Duodenal mucosa (tissue), 2 donors: Measurements from ENCODE around the gene CLN6.
A peak's percentile ranks its signal among the peaks of the same experiment; 100 is the strongest.

Source experiments
- H3K27ac ChIP-seq: one replicate; pipeline ENCODE4 v1.7.0; 2013; ENCODE audit warnings: low read depth, low read length
- H3K27me3 ChIP-seq, 2 donors: one replicate each; pipeline ENCODE4 v1.7.0; 2013; ENCODE audit warnings: low read length in 2 of 2, control low read depth in 1 of 2; ENCODE audit not compliant: insufficient read depth in 2 of 2, control insufficient read depth in 1 of 2
- H3K36me3 ChIP-seq, 2 donors: one replicate each; pipeline ENCODE4 v1.7.0; 2013; ENCODE audit warnings: low read length in 2 of 2, control low read depth in 1 of 2; ENCODE audit not compliant: insufficient read depth in 2 of 2, control insufficient read depth in 1 of 2
- H3K4me1 ChIP-seq, 2 donors: one replicate each; pipeline ENCODE4 v1.7.0; 2013; ENCODE audit warnings: low read length in 2 of 2, control low read depth in 1 of 2; ENCODE audit not compliant: insufficient read depth in 2 of 2, control insufficient read depth in 1 of 2
- H3K4me3 ChIP-seq, 2 donors: one replicate each; pipeline ENCODE4 v1.7.0; 2013; ENCODE audit warnings: low read length in 2 of 2, low read depth in 1 of 2
- H3K9ac ChIP-seq, 2 donors: one replicate each; pipeline ENCODE4 v1.7.0; 2013; ENCODE audit warnings: low read length in 2 of 2, low read depth in 1 of 2
- H3K9me3 ChIP-seq, 2 donors: one replicate each; pipeline ENCODE4 v1.7.0; 2013; ENCODE audit warnings: low read length in 2 of 2, control low read depth in 1 of 2; ENCODE audit not compliant: control insufficient read depth in 1 of 2

CLN6 gene

DNA sequence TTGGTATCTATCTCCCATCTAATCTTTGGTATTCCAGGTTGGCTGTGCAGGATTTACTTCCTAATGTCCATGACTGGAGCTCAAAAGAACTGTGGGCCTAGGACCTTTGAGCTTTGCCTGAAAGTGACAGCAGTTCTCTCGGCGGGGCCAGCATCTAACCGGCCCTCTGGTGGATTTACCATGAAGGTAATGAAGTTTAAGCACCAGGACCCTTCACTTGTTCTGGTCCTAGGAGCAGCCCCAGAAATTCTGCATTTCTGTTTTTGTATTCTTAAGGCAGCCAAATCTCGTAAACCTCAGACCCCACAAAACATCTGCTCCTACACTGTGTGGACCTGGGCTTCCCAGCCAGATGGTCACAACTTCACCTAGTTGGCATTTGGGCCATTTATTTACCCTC, 37.4 kb downstream of the CLN6 start:
- Histone ChIP-seq H3K27me3 (no peaks in the 10 kb centered on the region), H3K9ac (no peak overlapping the region), H3K4me1 (peaks cover 5 to 11% of the 10 kb centered on the region in 2 donors), H3K36me3 (peaks cover 25 to 45% of the 10 kb centered on the region in 2 donors), H3K4me3 (no peak overlapping the region), H3K27ac (no peak overlapping the region), H3K9me3 (no peaks in the 10 kb centered on the region)

DNA sequence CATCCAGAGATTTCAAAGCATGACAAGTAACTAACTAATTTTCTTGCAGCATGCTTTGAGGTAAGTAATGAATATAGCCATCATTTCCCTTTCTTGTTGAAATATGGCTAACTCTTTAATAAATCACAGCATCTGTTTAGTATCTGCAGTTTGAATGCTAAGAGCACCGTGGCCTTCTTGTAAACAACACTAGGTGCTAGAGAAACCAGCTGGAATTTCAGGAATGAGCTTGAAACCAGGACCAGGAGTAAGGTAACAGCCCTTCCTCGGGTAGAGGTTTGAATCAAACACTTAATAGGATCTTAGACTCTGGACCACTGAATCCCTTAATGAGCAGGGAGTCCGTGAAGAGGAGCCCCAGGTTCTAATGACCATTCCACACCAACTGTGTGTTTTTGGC, 38.0 kb downstream of the CLN6 start:
- H3K9ac ChIP-seq, result no peak overlapping the region
- no peaks in the 10 kb centered on the region for H3K27me3 ChIP-seq
- H3K4me3 ChIP-seq, result no peak overlapping the region
- no peaks in the 10 kb centered on the region for H3K9me3 ChIP-seq
- peaks cover 25 to 43% of the 10 kb centered on the region in 2 donors for H3K36me3 ChIP-seq
- H3K27ac ChIP-seq, result no peak overlapping the region
- peaks cover 5 to 11% of the 10 kb centered on the region in 2 donors for H3K4me1 ChIP-seq

DNA sequence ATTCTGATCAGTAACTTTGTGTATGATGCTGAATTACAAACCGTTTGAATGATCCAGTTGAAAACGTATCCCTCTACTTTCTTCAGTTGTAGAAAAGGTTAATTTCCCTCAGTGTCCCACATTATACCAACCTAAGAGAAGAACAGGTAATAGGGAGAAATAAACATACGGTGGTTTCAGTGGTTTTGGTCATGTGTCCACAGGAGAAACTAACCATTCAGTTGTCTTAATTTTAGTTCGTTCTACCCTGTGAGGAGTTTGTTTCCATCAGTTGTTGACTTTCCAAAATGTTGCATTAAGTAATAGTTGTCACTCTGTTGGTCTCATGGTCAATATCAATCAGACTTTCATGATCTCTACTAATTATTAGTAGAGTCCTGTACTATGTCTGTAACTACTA, 39.5 kb downstream of the CLN6 start:
- H3K4me1 ChIP-seq, result peaks cover 5 to 11% of the 10 kb centered on the region in 2 donors
- H3K27me3 ChIP-seq, result no peaks in the 10 kb centered on the region
- no peak overlapping the region for H3K27ac ChIP-seq
- H3K9me3 ChIP-seq, result no peaks in the 10 kb centered on the region
- H3K4me3 ChIP-seq, result no peak overlapping the region
- H3K36me3 ChIP-seq, result peaks cover 22 to 39% of the 10 kb centered on the region in 2 donors
- no peak overlapping the region for H3K9ac ChIP-seq

DNA sequence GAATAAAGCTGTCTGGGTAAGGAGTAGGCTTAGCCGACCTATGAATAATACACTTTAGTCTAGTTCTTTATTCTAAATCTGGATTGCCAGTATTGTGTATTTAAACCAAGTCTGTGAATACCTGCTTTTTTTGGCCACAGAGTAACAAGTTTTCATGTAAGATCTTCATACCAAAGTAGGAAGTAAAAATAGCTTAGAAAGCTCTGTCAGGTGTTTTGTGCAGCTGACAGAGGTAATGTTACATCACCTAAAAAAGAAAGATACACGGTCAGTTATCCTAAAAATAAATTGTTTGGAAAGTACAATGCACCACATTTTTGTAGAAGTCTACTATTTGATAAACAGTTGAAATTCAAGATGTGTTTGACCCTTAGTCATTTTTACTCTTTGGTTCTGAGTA, 40.9 kb downstream of the CLN6 start:
- Histone ChIP-seq H3K4me3 (no peak overlapping the region), H3K9me3 (no peaks in the 10 kb centered on the region), H3K27me3 (no peaks in the 10 kb centered on the region), H3K9ac (no peak overlapping the region), H3K4me1 (peaks cover 5 to 11% of the 10 kb centered on the region in 2 donors), H3K36me3 (peaks cover 26 to 50% of the 10 kb centered on the region in 2 donors), H3K27ac (no peak overlapping the region)

DNA sequence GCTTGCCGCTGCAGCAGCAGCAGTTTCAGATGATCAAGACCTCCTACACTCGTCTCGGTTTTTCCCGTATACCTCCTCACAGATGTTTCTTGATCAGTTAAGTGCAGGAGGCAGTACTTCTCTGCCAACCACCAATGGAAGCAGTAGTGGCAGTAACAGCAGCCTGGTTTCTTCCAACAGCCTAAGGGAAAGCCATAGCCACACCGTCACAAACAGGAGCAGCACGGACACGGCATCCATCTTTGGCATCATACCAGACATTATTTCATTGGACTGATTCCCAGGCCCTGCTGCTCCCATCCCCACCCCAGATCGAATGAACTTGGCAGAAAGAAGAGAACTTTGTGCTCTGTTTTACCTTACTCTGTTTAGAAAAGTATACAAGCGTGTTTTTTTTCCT, 42.0 kb downstream of the CLN6 start:
- no peak overlapping the region for H3K9ac ChIP-seq
- peaks cover 5 to 11% of the 10 kb centered on the region in 2 donors for H3K4me1 ChIP-seq
- H3K27ac ChIP-seq, result peak overlapping the region; percentile 3
- no peaks in the 10 kb centered on the region for H3K9me3 ChIP-seq
- H3K27me3 ChIP-seq, result no peaks in the 10 kb centered on the region
- peaks cover 22 to 46% of the 10 kb centered on the region in 2 donors for H3K36me3 ChIP-seq
- peak overlapping the region in 1 of 2 donors; percentile 21 for H3K4me3 ChIP-seq

DNA sequence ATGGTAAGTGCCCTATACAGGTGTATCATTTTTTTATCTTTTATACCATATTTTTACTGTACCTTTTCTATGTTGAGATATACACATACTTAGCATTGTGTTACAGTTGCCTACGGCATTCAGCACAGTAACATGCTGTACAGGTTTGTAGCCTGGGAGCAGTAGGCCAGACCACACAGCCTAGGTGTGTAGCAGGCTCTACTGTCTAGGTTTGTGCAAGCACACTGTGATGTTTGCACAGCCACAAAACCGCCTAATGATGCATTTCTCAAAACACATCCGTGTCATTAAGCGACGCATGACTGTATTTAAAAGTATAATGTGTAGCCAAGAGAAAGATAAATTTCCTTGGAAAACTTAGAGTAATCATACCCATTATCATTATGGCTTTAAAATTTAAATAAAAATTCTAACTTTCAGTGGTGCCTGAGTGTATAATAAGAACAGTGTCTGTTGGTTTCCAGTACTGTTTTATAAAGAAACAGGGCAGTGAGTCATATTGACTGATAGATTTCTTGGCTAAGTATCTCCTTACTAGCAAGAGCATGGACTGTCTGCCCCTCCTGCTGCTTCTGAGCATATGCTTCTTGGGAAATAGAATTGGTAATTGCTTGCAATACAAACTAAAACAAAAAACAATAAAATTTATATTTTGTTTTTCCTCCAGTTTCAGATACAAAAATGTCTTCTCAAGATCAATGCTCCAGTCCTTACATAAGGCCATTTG, 42.7 kb downstream of the CLN6 start:
- no peak overlapping the region for H3K9ac ChIP-seq
- H3K4me1 ChIP-seq, result peaks cover 5 to 11% of the 10 kb centered on the region in 2 donors
- H3K27ac ChIP-seq, result no peak overlapping the region
- H3K36me3 ChIP-seq, result peaks cover 16 to 44% of the 10 kb centered on the region in 2 donors
- no peaks in the 10 kb centered on the region for H3K27me3 ChIP-seq
- no peaks in the 10 kb centered on the region for H3K9me3 ChIP-seq
- H3K4me3 ChIP-seq, result no peak overlapping the region

DNA sequence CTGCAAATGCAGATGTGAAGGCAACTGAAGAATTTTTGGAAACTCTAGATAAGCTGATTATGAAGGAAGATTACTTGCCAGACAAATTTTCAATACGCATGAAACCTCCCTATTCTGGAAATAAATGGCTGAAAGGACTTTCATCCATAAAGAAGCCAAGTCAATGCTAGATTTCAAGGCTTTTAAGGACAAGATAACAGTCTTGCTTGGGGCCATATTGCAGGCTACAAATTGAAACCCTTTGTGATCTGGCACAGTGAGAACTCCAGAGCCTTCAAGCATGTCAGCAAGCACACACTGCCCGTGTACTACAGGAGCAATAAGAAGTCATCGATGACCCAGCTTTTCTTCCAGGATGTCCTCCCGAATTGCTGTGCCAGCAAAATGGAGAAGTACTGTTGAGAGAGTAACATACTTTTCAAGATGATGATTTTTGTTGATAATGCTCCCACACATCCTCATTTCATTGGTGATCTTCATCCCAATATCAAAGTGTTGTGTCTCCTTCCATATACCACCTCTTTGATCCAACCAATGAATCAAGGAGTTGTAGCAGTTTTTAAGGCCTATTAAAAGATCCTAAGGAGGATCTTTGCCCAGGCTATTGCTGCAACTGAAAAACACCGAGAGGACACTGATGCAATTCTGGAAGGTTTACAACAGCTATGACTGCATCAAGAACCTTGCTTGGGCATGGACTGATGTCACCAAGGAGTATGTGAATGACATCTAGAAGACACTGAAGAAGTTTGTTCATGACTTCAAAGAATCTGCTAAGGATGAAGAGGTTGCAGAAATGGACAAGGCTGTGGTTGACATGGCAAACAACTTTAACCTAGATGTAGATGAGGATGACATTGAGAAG, 44.7 kb downstream of the CLN6 start:
- peaks cover 20 to 58% of the 10 kb centered on the region in 2 donors for H3K36me3 ChIP-seq

DNA sequence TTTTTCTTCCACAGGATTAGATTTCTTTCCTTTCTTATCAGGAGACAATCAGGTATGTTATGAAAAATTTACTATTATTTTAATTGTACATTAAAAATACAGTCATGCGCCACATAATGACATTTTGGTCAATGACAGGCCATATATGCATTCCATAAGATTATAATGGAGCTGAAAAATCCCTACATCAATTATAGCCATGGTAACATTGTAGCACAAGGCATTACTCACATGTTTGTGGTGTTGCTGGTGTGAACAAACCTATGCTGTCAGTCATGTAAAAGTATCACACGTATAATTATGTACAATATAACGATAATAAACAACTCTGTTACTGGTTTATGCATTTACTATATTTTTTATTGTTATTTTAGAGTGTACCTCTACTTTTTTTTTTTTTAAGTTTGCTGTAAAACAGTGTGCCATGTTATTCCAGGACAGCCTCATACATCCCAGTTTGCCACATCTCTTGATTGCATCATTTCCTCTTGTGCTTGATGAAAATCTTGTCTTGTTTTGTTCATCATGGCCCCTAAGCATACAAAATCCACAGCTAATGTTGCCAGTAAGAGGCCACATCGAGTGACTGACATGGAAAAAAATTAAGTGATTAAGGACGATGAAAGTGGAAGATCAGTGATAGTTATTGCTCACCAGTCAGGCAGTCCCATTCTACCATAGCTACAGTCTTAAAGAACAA, 45.8 kb downstream of the CLN6 start:
- H3K36me3 ChIP-seq, result peaks cover 23 to 61% of the 10 kb centered on the region in 2 donors
- peaks cover 5 to 11% of the 10 kb centered on the region in 2 donors for H3K4me1 ChIP-seq
- H3K27ac ChIP-seq, result no peak overlapping the region
- no peak overlapping the region for H3K4me3 ChIP-seq
- no peaks in the 10 kb centered on the region for H3K9me3 ChIP-seq
- no peaks in the 10 kb centered on the region for H3K27me3 ChIP-seq
- no peak overlapping the region for H3K9ac ChIP-seq

More for the DNA sequence above, 44.7 kb downstream of the CLN6 start:
- H3K27ac ChIP-seq, result no peak overlapping the region
- peaks cover 5 to 11% of the 10 kb centered on the region in 2 donors for H3K4me1 ChIP-seq
- H3K9ac ChIP-seq, result no peak overlapping the region
- no peak overlapping the region for H3K4me3 ChIP-seq
- no peaks in the 10 kb centered on the region for H3K27me3 ChIP-seq
- no peaks in the 10 kb centered on the region for H3K9me3 ChIP-seq

DNA sequence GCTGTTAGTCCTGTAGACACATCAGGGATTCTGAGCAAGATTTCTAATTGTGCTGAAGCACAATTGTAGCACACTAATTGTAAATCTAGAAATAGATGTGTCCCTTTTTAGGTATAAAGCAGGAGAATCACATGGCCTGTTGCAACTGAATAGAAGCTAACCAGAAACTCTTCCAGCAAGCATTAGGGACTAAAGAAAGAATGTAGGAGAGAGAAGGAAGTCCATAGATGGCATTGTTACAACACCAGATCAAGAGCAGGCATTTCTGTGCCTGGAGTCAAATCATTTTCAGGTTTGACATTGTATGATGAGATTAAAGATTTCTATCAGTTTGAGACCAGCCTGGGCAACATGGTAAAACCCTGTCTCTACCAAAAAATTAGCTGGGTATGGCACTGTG, 51.8 kb downstream of the CLN6 start:
- no peak overlapping the region for H3K27ac ChIP-seq
- H3K36me3 ChIP-seq, result peaks cover 31 to 56% of the 10 kb centered on the region in 2 donors

DNA sequence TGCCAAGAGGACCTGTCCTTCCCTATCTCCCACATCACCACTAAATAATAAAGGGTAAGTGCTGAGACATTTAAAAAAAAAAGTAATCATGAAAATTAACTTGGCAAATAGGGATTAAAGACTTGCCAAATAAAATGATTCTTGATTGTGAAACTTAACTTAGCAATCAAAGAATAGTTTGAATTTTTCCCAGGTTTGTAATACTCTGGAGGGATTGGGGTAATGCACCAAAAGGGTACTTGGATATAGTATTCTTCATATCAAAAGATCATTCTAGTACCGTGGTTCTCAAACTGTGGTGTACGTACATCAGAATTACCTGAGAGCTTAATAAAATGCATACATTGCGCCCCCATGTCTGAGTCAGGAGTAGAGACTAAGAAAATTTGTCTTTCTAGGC, 52.9 kb downstream of the CLN6 start:
- no peaks in the 10 kb centered on the region for H3K9me3 ChIP-seq
- no peak overlapping the region for H3K27ac ChIP-seq
- H3K36me3 ChIP-seq, result peaks cover 33 to 50% of the 10 kb centered on the region in 2 donors
- no peaks in the 10 kb centered on the region for H3K27me3 ChIP-seq
- no peak overlapping the region for H3K9ac ChIP-seq
- H3K4me1 ChIP-seq, result no peaks in the 10 kb centered on the region
- no peak overlapping the region for H3K4me3 ChIP-seq

More for the DNA sequence above, 51.8 kb downstream of the CLN6 start:
- H3K9me3 ChIP-seq, result no peaks in the 10 kb centered on the region
- H3K4me1 ChIP-seq, result no peaks in the 10 kb centered on the region
- H3K27me3 ChIP-seq, result no peaks in the 10 kb centered on the region
- no peak overlapping the region for H3K4me3 ChIP-seq
- no peak overlapping the region for H3K9ac ChIP-seq
